Measurements from ENCODE around the gene VWA3B. TPM values are rescaled to one million over a fixed set of nuclear protein-coding genes. Genes with fewer than 3 reads are reported as not detected.
"Not testable (repeated sequence)": the region's sequence is repeated elsewhere in the genome, so short reads cannot be mapped to it uniquely, and the experiment has no call there.

The VWA3B gene
- total RNA-seq, 6 donors from 2014 or later, result 0.72 to 25.3 (median 5.3) TPM

DNA sequence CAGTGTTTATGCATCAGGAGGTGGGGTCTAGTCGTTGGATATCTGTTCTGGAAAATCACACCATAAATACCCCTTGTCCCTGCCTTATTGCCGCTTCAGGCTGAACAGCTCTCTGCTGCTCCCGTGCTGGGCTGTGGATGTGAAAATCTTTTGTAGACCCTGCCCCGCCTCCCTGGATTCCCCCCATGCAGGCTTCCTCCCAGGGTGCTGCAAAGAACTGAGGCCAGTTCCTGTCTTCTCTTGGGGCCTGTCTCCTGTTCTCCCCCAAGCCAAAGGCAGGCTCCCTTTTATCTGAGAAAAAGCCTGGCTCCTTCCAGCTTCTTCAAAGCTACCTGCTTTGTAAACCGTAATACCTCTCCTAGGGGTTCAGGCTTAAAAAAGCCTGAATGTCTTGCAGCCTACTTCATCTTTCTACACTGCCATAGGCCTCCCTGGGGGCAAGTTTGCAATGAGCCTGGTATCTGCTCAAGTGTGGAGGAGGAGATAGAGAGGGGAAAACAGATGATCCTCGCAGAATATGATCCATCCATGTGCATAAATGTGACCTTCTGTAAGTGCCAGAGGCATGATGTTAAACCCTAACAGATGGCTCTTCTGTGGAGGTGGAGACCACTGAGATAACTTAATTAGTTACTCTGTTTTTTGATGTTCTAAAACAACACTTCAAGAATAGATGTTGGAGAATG lies 55.3 kb downstream of the VWA3B start:
- Histone ChIP-seq H3K36me3 (no peaks in the 10 kb centered on the region), H3K9me3 (no peaks in the 10 kb centered on the region), H3K4me3 (no peak overlapping the region), H3K4me1 (no peaks in the 10 kb centered on the region), H3K27ac (no peak overlapping the region), H3K27me3 (no peaks in the 10 kb centered on the region)
- no peak for TF ChIP-seq POLR2AphosphoS5 (IDR thresholded peaks at IDR 0.05)
- TF ChIP-seq, protein P1, sequence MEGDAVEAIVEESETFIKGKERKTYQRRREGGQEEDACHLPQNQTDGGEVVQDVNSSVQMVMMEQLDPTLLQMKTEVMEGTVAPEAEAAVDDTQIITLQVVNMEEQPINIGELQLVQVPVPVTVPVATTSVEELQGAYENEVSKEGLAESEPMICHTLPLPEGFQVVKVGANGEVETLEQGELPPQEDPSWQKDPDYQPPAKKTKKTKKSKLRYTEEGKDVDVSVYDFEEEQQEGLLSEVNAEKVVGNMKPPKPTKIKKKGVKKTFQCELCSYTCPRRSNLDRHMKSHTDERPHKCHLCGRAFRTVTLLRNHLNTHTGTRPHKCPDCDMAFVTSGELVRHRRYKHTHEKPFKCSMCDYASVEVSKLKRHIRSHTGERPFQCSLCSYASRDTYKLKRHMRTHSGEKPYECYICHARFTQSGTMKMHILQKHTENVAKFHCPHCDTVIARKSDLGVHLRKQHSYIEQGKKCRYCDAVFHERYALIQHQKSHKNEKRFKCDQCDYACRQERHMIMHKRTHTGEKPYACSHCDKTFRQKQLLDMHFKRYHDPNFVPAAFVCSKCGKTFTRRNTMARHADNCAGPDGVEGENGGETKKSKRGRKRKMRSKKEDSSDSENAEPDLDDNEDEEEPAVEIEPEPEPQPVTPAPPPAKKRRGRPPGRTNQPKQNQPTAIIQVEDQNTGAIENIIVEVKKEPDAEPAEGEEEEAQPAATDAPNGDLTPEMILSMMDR (IDR thresholded peaks at IDR 0.05), result no peak
- no peak for TF ChIP-seq EP300 (IDR thresholded peaks at IDR 0.05)
- TF ChIP-seq POLR2A (IDR thresholded peaks at IDR 0.05), result no peak
- WGBS, 2 donors, result 59 to 81% methylated on average over 6 of the region's 6 CpGs
- ATAC-seq (ENCODE audit: low FRiP score in 2 of 2) (no peak), DNase-seq (no peak)

DNA sequence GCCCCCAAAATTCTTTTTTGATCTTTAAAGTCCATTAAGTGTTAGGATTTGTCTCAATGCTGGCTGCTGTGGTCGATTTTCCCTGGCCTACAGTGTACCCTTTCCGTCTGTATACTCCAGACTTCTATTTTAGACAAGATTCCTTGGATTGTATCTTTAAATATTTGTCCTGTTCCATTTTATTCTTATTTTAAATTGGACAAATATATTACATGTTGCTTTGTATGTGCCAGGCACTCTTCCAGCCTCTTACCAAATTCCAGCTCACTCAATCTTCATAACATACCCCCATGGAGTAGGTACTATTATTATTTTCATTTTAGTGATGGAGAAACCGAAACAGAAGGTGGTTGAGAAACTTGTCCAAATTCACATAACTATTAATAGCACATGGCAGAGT lies 58.1 kb downstream of the VWA3B start:
- 71 to 73% methylated on average over 3 of the region's 3 CpGs for whole genome bisulfite sequencing, 2 donors
- H3K9me3 ChIP-seq, result no peaks in the 10 kb centered on the region
- H3K4me1 ChIP-seq, result no peaks in the 10 kb centered on the region
- H3K4me3 ChIP-seq, result no peak overlapping the region
- H3K36me3 ChIP-seq, result no peaks in the 10 kb centered on the region
- TF ChIP-seq POLR2AphosphoS5 (IDR thresholded peaks at IDR 0.05) (no peak), EP300 (IDR thresholded peaks at IDR 0.05) (no peak), POLR2A (IDR thresholded peaks at IDR 0.05) (no peak)
- TF ChIP-seq, protein P1 (IDR thresholded peaks at IDR 0.05), result no peak
- H3K27me3 ChIP-seq, result no peaks in the 10 kb centered on the region
- H3K27ac ChIP-seq, result no peak overlapping the region
- ATAC-seq (ENCODE audit: low FRiP score in 2 of 2) (no peak), DNase-seq (no peak)

DNA sequence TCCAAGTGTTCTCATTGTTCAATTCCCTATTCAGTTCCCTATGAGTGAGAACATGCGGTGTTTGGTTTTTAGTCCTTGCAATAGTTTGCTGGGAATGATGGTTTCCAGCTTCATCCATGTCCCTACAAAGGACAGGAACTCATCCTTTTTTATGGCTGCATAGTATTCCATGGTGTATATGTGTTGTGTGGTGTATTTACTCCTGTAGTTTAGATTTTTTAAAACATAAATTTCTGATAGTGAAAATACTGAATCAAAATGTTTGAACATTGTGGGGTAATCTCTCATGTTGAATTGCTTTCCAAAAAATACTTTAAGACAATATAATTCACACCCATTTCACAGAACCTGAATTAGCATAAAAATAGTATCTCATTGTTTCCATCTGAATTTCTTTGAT lies 60.9 kb downstream of the VWA3B start:
- not testable (repeated sequence) for DNase-seq, H3K27ac ChIP-seq
- 91 to 92% methylated on average over 1 of the region's 1 CpG for WGBS, 2 donors

DNA sequence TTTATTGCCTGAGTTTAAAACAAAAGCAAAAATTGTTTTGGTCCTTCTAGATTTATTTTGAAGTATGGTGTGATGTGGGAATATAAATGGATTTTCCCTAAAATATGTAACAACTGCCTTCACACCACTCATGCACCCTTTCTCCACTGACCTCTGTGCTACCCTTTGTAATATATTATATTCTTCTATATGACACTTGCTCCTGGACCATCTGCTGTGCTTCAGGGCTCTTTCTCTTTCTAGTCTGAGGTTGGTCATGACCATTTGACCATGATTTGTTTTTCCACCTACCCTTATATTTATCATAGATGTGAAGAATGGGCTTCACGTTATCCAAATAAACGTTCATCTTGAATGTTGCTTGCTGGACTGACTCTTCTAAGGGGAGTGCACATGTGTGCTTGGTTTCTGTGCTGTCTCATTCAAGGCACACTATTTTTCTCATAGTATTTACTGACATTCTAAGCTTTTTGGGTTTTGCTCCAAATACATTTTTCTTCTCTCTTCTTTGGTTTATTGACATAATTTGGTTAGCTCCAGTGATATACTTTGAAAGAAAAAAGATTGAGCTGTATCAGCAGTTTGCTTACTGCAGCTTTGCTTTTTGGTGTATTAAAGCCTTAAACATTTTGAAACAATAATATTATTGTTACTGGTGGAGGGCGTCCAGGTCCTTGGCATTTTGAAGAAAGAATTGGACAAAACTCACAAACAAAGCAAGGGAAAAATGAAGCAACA lies 61.8 kb downstream of the VWA3B start:
- no peaks in the 10 kb centered on the region for H3K36me3 ChIP-seq
- no peaks in the 10 kb centered on the region for H3K4me1 ChIP-seq
- ATAC-seq (ENCODE audit: low FRiP score in 2 of 2) (no peak), DNase-seq (no peak)
- H3K4me3 ChIP-seq, result peak overlapping the region in 2 of 4 donors; percentile 19 to 24
- H3K27me3 ChIP-seq, result no peaks in the 10 kb centered on the region
- 53 to 61% methylated on average over 3 of the region's 3 CpGs for WGBS, 2 donors
- no peaks in the 10 kb centered on the region for H3K9me3 ChIP-seq
- no peak overlapping the region for H3K27ac ChIP-seq
- no peak for TF ChIP-seq POLR2AphosphoS5 (IDR thresholded peaks at IDR 0.05)
- no peak for TF ChIP-seq EP300 (IDR thresholded peaks at IDR 0.05)
- no peak for TF ChIP-seq POLR2A (IDR thresholded peaks at IDR 0.05)
- TF ChIP-seq, protein P1 (IDR thresholded peaks at IDR 0.05), result no peak

More for the DNA sequence above, 60.9 kb downstream of the VWA3B start:
- not testable (repeated sequence) for H3K9me3 ChIP-seq; H3K4me3 ChIP-seq; H3K4me1 ChIP-seq; H3K36me3 ChIP-seq; ATAC-seq (ENCODE audit: low FRiP score in 2 of 2); H3K27me3 ChIP-seq

- DNase-seq (no peak), ATAC-seq (ENCODE audit: low FRiP score in 2 of 2) (peak in 1 of 2 donors; percentile 29)
- no peaks in the 10 kb centered on the region for H3K9me3 ChIP-seq
- H3K4me3 ChIP-seq, result peak overlapping the region in 2 of 4 donors; percentile 19 to 24
- H3K27me3 ChIP-seq, result no peaks in the 10 kb centered on the region
- TF ChIP-seq POLR2AphosphoS5 (IDR thresholded peaks at IDR 0.05) (no peak), EP300 (IDR thresholded peaks at IDR 0.05) (no peak), POLR2A (IDR thresholded peaks at IDR 0.05) (no peak)
- TF ChIP-seq, protein P1 (IDR thresholded peaks at IDR 0.05), result no peak
- 43 to 50% methylated on average over 4 of the region's 4 CpGs for WGBS, 2 donors
- no peak overlapping the region for H3K27ac ChIP-seq
- H3K4me1 ChIP-seq, result no peaks in the 10 kb centered on the region
- no peaks in the 10 kb centered on the region for H3K36me3 ChIP-seq
Measured at GRCh38 chr2:98149333-98149697, 62.3 kb downstream of the VWA3B start.

Measured in upper lobe of left lung (tissue), 6 donors.